Measurements from ENCODE around the gene EHD2.

DNA sequence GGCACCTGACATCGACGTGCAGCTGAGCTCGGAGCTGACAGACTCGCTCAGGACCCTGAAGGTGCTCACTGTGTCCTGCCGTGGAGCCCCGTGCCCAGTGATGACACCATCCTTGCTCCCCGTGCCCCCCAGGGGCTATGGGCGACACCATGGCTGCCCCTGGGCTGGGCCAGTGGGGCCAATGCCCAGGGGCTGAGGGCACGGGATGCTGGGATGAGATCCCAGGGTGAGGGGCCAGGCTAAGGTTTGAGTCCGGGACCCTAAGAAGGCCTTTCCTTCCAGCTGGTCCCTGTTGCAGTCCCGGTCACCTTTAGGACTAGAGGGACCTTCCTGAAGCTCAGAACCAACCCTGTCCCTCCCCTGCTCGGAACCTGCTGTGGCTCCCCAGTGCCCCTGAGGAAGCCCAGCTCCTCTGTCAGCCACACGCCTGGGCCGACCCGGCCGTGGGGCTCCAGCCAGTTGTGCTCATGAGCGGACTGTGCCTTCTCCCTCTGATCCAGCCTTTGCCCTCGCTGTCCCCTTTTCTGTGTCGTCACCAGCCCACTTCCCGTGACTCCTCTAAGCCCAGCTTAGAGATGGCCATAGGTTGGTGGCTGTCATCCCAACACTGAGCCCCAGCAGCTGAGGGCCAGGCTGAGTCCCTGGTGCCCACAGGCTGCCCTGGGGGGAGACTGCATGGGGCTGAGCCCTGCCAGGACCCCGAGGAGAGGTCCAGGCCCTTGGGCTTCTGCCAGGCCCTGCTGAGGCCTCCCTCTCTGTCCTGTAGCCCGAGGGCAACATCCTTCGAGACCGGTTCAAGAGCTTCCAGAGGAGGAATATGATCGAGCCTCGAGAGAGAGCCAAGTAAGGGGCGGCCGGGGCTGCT lies 42.8 kb downstream of the EHD2 start:
- TF ChIP-seq, protein P1, sequence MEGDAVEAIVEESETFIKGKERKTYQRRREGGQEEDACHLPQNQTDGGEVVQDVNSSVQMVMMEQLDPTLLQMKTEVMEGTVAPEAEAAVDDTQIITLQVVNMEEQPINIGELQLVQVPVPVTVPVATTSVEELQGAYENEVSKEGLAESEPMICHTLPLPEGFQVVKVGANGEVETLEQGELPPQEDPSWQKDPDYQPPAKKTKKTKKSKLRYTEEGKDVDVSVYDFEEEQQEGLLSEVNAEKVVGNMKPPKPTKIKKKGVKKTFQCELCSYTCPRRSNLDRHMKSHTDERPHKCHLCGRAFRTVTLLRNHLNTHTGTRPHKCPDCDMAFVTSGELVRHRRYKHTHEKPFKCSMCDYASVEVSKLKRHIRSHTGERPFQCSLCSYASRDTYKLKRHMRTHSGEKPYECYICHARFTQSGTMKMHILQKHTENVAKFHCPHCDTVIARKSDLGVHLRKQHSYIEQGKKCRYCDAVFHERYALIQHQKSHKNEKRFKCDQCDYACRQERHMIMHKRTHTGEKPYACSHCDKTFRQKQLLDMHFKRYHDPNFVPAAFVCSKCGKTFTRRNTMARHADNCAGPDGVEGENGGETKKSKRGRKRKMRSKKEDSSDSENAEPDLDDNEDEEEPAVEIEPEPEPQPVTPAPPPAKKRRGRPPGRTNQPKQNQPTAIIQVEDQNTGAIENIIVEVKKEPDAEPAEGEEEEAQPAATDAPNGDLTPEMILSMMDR (IDR thresholded peaks at IDR 0.05; ENCODE audit: borderline replicate concordance, extremely low read depth, low read length, poor library complexity, severe bottlenecking): no peak
- TF ChIP-seq EZH2 (IDR thresholded peaks at IDR 0.05; ENCODE audit: borderline replicate concordance, low read depth, low read length, severe bottlenecking): no peak

All from DND-41 (cell line).